Natural killer cell treated with Interleukin-12 subunit alpha and Interleukin-12 subunit beta and Interleukin-15 and Interleukin-18, amount 100 ng/mL, for 72 hours (primary cell): ENCODE results near the gene GMIP. TPM values are rescaled to one million over a fixed set of nuclear protein-coding genes. Genes with fewer than 3 reads are reported as not detected.
A peak's percentile ranks its signal among the peaks of the same experiment; 100 is the strongest.

ENCODE experiments used
- ATAC-seq, 2 donors: fragments of 150-1000 bp; cut with Tn5 transposase in 1 of 2; sonication (Bioruptor Pico), chemical (Tn5 transposase) in 1 of 2; 2 replicates each; pipeline ENCODE4 v1.10.0; 2021
- DNase-seq: peaks from one replicate; pipeline ENCODE4 v3.0.0; 2022; ENCODE audit warnings: low spot score
- H3K27ac Mint-ChIP-seq, 2 donors: 1 replicate in 1 of 2; 2 replicates in 1 of 2; pipeline ENCODE4 v1.8.0; 2022; ENCODE audit warnings: mixed read lengths in 2 of 2, mild to moderate bottlenecking in 1 of 2, moderate library complexity in 1 of 2
- H3K27me3 Mint-ChIP-seq, 2 donors: 1 replicate in 1 of 2; 2 replicates in 1 of 2; pipeline ENCODE4 v1.8.0; 2022; ENCODE audit warnings: mixed read lengths in 2 of 2
- H3K36me3 Mint-ChIP-seq: one replicate; pipeline ENCODE4 v1.8.0; 2022; ENCODE audit warnings: mixed read lengths
- H3K4me1 Mint-ChIP-seq, 2 donors: 1 replicate in 1 of 2; 2 replicates in 1 of 2; pipeline ENCODE4 v1.8.0; 2022; ENCODE audit warnings: low read depth in 2 of 2, mixed read lengths in 2 of 2, mild to moderate bottlenecking in 1 of 2
- H3K4me3 Mint-ChIP-seq: one replicate; pipeline ENCODE4 v1.8.0; 2022; ENCODE audit warnings: mixed read lengths
- H3K9me3 Mint-ChIP-seq: 2 replicates; pipeline ENCODE4 v1.8.0; 2022; ENCODE audit warnings: mixed read lengths
- total RNA-seq, 2 donors: library from RNA; stranded (reverse); gene quantifications; one replicate each; pipeline ENCODE4 v1.2.3, GENCODE V29; 2022

Gene GMIP
- total RNA-seq, 2 donors from 2014 or later: 87.2 to 112 TPM

- H3K27ac Mint-ChIP-seq: no peak overlapping the region
- DNase-seq: no peak
- no peak for ATAC-seq
- H3K4me3 Mint-ChIP-seq: no peak overlapping the region
- no peaks in the 10 kb centered on the region for H3K9me3 Mint-ChIP-seq
- H3K4me1 Mint-ChIP-seq: peaks cover 6 to 10% of the 10 kb centered on the region in 2 donors
- H3K36me3 Mint-ChIP-seq: peaks cover 11% of the 10 kb centered on the region
- H3K27me3 Mint-ChIP-seq: no peaks in the 10 kb centered on the region
Measured at GRCh38 chr19:19653597-19654147, 10.2 kb upstream of the GMIP start.

GRCh38 chr19:19652482-19653295 is 9.2 kb upstream of the GMIP start:
- no peak for ATAC-seq
- H3K27me3 Mint-ChIP-seq: no peaks in the 10 kb centered on the region
- H3K4me1 Mint-ChIP-seq: peaks cover 6 to 10% of the 10 kb centered on the region in 2 donors
- H3K4me3 Mint-ChIP-seq: no peak overlapping the region
- H3K9me3 Mint-ChIP-seq: no peaks in the 10 kb centered on the region
- H3K27ac Mint-ChIP-seq: no peak overlapping the region
- no peak for DNase-seq
- H3K36me3 Mint-ChIP-seq: peaks cover 6% of the 10 kb centered on the region

DNA sequence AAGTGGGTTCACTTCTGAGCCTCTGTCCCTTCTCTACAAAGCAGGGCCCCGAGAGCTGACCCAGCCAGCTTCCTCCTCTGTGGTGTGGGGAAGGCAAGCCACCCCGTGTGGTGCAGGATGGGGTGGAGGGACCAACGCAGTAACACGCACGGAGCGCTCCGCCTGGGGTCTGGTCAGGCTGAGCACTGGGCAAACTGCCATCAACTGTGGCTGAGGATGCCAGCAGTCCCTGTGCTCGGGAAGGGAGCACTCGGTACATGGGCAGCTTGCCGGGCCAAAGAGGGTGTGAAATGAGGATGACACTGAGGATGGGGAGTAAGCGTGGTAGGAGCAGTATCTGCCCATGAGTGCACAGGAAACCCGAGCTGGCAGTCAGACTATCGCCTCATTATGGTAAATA is 7.6 kb upstream of the GMIP start:
- Mint-ChIP-seq H3K36me3 (peaks cover 6% of the 10 kb centered on the region), H3K9me3 (no peaks in the 10 kb centered on the region), H3K4me1 (peaks cover 6 to 10% of the 10 kb centered on the region in 2 donors), H3K4me3 (no peak overlapping the region), H3K27me3 (no peaks in the 10 kb centered on the region), H3K27ac (no peak overlapping the region)
- no peak for ATAC-seq
- DNase-seq: no peak

DNA sequence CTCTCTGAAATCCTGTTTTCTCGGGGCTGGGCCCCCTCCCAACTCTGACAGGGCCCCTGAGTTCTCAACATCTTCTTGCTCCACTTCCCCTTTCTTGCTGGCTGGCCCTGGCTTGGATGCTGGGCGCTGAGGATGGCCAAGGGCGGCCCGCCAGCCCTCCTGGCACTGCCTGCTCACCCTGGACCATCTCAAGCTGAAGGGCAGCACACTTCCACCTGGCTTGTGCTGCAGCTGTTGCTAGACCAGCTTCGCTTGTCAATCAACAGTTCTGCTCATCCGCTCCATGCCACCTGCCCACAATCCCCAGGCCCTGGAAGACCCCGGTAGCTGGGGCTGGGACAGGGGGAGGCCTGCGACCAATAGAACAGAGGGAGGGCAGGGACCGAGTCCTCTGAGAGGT is 6.9 kb upstream of the GMIP start:
- Mint-ChIP-seq H3K4me1 (peaks cover 6 to 10% of the 10 kb centered on the region in 2 donors), H3K27ac (peak overlapping the region in 1 of 2 donors; percentile 69), H3K27me3 (no peaks in the 10 kb centered on the region), H3K36me3 (peaks cover 6% of the 10 kb centered on the region), H3K4me3 (no peak overlapping the region), H3K9me3 (no peaks in the 10 kb centered on the region)
- ATAC-seq: no peak
- DNase-seq: no peak

DNA sequence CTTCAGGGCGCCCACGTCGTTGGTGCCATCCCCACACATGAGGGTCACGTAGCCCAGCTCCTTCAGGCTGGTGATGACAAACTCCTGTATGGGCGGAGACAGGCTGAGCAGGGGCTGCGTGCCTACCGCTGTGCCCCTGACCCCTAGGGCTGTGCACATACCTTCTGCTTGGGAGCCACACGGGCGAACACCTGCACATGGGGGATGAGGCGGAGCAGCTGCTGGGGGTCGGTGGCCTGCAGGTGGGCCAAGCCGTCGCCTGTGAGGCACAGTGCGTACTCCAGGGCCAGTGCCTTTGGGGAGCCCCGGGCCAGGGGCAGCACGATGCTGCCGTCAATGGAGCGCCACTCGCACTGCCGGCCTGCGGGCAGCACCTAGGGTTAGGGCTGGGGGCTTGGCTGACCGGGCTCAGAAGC is 6.1 kb upstream of the GMIP start:
- no peaks in the 10 kb centered on the region for H3K27me3 Mint-ChIP-seq
- no peaks in the 10 kb centered on the region for H3K9me3 Mint-ChIP-seq
- H3K4me1 Mint-ChIP-seq: peaks cover 6 to 7% of the 10 kb centered on the region in 2 donors
- H3K36me3 Mint-ChIP-seq: peaks cover 6% of the 10 kb centered on the region
- DNase-seq (no peak), ATAC-seq (no peak)
- H3K4me3 Mint-ChIP-seq: no peak overlapping the region
- H3K27ac Mint-ChIP-seq: no peak overlapping the region

- Mint-ChIP-seq H3K36me3 (peaks cover 6% of the 10 kb centered on the region), H3K9me3 (no peaks in the 10 kb centered on the region), H3K27me3 (no peaks in the 10 kb centered on the region), H3K4me3 (no peak overlapping the region), H3K27ac (no peak overlapping the region), H3K4me1 (peaks cover 6 to 7% of the 10 kb centered on the region in 2 donors)
- ATAC-seq (no peak), DNase-seq (no peak)
Measured at GRCh38 chr19:19649155-19649554, 5.7 kb upstream of the GMIP start.

DNA sequence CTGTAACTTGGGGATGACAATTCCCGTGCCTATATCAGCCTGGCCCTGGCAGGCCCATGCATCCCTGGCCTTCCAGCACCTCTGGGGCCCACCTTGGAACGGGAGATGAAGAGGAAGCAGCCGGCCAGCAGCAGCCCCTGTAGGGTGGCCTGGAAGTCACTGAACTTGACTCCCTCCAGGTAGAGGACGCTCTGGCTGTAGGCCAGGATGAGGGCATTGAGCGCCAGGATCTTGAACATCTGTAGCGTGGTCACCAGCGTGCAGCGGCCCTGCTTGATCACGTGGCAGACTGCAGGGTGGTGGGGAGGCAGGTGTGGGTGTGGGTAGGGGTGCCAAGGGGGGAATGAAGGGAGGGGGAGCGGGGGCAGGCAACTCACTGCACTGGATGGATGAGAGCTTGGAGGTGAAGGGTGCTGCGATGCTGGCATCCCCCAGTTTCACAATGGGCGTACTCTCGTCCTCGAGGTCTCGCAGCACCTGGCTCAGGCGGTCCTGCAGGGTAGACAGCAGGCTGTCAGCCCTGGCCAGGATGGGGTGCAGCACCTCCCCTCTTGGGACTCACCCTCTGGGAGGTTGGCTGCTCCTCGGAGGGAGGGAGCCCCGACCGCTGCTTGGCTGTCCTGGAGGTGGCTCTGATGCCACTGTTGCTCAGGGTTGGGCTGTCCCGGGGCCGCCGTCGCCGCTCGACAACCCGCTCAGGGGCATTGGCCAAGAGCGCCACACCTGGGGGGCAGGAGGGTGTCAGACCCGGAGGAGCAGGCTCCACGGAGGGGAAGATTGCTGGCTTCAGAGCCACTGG is 3.8 kb upstream of the GMIP start:
- ATAC-seq (no peak), DNase-seq (no peak)
- no peak overlapping the region for H3K27ac Mint-ChIP-seq
- H3K4me1 Mint-ChIP-seq: peaks cover 8 to 13% of the 10 kb centered on the region in 2 donors
- H3K36me3 Mint-ChIP-seq: peaks cover 6% of the 10 kb centered on the region
- H3K27me3 Mint-ChIP-seq: no peaks in the 10 kb centered on the region
- H3K4me3 Mint-ChIP-seq: no peak overlapping the region
- H3K9me3 Mint-ChIP-seq: no peaks in the 10 kb centered on the region

DNA sequence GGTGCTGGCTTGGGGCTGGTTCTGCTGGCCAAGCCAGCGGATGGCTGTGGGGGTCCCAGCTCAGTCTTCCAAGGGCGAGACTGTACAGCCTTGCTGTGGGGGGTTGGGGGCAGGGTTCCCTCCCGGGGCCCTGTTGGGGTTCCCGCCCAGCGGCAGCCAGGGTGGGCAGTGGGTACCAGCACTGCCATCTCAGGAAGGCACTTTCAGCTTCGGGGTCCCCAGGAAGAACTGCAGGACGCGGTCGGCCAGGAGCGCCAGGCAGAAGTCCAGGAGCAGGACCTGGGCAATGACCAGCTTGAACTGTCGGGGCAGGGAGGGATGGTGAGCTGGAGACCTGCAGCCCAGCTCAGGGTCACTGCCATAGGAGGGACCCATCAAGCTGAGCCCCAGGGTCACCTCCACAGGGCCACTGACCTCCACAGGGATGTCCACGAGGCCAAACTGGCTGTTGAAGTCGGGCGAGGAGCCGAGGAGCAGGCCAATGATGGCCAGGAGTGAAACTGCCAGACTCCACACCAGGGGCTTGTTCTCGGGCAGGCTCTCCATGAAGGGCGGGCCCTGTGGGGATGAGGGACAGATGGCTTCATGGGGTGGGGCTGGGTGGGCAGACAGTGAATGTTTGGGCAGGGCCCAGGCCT is 1.9 kb upstream of the GMIP start:
- Mint-ChIP-seq H3K4me1 (peaks cover 14 to 17% of the 10 kb centered on the region in 2 donors), H3K9me3 (no peaks in the 10 kb centered on the region), H3K36me3 (peaks cover 6% of the 10 kb centered on the region), H3K27ac (no peak overlapping the region), H3K4me3 (no peak overlapping the region), H3K27me3 (no peaks in the 10 kb centered on the region)
- no peak for ATAC-seq
- no peak for DNase-seq

DNA sequence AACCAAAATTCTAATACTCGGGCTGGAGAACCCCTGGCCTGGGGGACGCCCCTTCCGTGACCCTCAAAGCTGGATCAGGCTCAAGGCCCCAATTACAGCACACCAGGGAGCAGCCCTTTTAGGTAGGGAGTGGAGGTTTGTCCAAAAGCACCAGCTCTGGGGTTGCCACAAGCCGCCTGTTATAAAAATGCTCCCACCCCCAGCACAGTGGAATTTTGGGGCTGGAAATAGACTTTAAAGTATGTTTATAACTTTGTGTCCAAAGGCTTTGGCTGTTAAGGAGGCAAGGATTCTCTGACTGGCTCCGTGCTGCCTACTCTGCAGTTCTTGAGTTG is 564 bp upstream of the GMIP start:
- no peak for ATAC-seq
- H3K4me3 Mint-ChIP-seq: peak overlapping the region; percentile 100
- peaks cover 6% of the 10 kb centered on the region for H3K36me3 Mint-ChIP-seq
- H3K9me3 Mint-ChIP-seq: no peaks in the 10 kb centered on the region
- DNase-seq: no peak
- H3K27me3 Mint-ChIP-seq: no peaks in the 10 kb centered on the region
- H3K4me1 Mint-ChIP-seq: peaks cover 14 to 24% of the 10 kb centered on the region in 2 donors
- peak overlapping the region; percentile 96 to 99 for H3K27ac Mint-ChIP-seq

- Mint-ChIP-seq H3K27ac (peak overlapping the region; percentile 96 to 99), H3K4me3 (peak overlapping the region; percentile 100), H3K36me3 (peaks cover 6% of the 10 kb centered on the region), H3K9me3 (no peaks in the 10 kb centered on the region), H3K27me3 (no peaks in the 10 kb centered on the region), H3K4me1 (peaks cover 14 to 27% of the 10 kb centered on the region in 2 donors)
- peak; percentile 71 for DNase-seq
- peak; percentile 68 to 72 for ATAC-seq
Measured at GRCh38 chr19:19642506-19643157, 825 bp downstream of the GMIP start.

GRCh38 chr19:19637523-19638251 is 5.8 kb downstream of the GMIP start:
- no peak for DNase-seq
- peaks cover 14 to 35% of the 10 kb centered on the region in 2 donors for H3K4me1 Mint-ChIP-seq
- H3K27me3 Mint-ChIP-seq: no peaks in the 10 kb centered on the region
- H3K9me3 Mint-ChIP-seq: no peaks in the 10 kb centered on the region
- ATAC-seq: peak in 1 of 2 donors; percentile 30
- peaks cover 19% of the 10 kb centered on the region for H3K36me3 Mint-ChIP-seq
- H3K4me3 Mint-ChIP-seq: no peak overlapping the region
- no peak overlapping the region for H3K27ac Mint-ChIP-seq

GRCh38 chr19:19637186-19637522 is 6.3 kb downstream of the GMIP start:
- DNase-seq: no peak
- no peaks in the 10 kb centered on the region for H3K27me3 Mint-ChIP-seq
- no peaks in the 10 kb centered on the region for H3K9me3 Mint-ChIP-seq
- H3K27ac Mint-ChIP-seq: no peak overlapping the region
- peaks cover 17% of the 10 kb centered on the region for H3K36me3 Mint-ChIP-seq
- no peak for ATAC-seq
- peaks cover 9 to 31% of the 10 kb centered on the region in 2 donors for H3K4me1 Mint-ChIP-seq
- H3K4me3 Mint-ChIP-seq: no peak overlapping the region
